ENCODE measurements around the gene ADCY9. TPM values are rescaled to one million over a fixed set of nuclear protein-coding genes. Genes with fewer than 3 reads are reported as not detected.

The ADCY9 gene
- polyA plus RNA-seq, 1 experiment, result 16.0 TPM

GRCh38 chr16:4141604-4142003 lies 25.4 kb upstream of the ADCY9 start:
- no peak for DNase-seq (ENCODE audit: low read depth, low spot score)
- no peak overlapping the region for H3K4me3 ChIP-seq (ENCODE audit: low read depth, low read length)
- POLR2A ChIA-PET, result no interaction called here
- no peak for TF ChIP-seq CTCF (IDR thresholded peaks at IDR 0.05; ENCODE audit: low read depth, low read length)
- CTCF ChIA-PET, result no interaction called here
- peaks cover 8% of the 10 kb centered on the region for H3K9me3 ChIP-seq (ENCODE audit: control insufficient read depth, insufficient read depth, low read length)
- no peaks in the 10 kb centered on the region for H3K27me3 ChIP-seq (ENCODE audit: control insufficient read depth, insufficient read depth, low read length)
- H3K27ac ChIP-seq (ENCODE audit: low read depth, low read length), result no peak overlapping the region

DNA sequence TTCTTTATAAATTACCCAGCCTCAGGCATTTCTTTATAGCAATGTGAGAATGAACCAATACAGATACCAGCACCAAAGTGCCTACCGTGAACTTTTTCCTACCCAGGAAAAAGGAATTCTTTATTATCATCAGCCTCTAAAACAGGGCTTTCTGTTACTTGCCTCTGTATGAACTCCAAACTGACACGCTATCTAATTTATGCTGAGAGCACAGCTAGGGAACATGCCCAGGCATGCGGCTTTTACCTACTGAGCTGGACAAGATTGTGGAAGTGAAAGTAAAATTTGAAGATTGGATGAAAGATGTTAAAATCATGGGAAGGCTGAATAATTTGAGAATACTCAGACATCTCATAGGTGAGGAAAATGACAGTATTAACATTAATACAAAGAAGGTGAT lies 24.4 kb upstream of the ADCY9 start:
- peaks cover 2% of the 10 kb centered on the region for H3K27me3 ChIP-seq (ENCODE audit: control insufficient read depth, insufficient read depth, low read length)
- no peak overlapping the region for H3K27ac ChIP-seq (ENCODE audit: low read depth, low read length)
- H3K4me3 ChIP-seq (ENCODE audit: low read depth, low read length), result no peak overlapping the region
- POLR2A ChIA-PET, result no interaction called here
- CTCF ChIA-PET, result interaction anchor here (0.6 kb wide), 1 partner anchor 35 kb away, joined by 5 read pairs; no protein-coding TSS in a partner anchor
- TF ChIP-seq CTCF (IDR thresholded peaks at IDR 0.05; ENCODE audit: low read depth, low read length), result no peak
- peaks cover 8% of the 10 kb centered on the region for H3K9me3 ChIP-seq (ENCODE audit: control insufficient read depth, insufficient read depth, low read length)
- peak; percentile 21 for DNase-seq (ENCODE audit: low read depth, low spot score)

GRCh38 chr16:4139968-4140367 lies 23.7 kb upstream of the ADCY9 start:
- ChIA-PET POLR2A (no interaction called here), CTCF (no interaction called here)
- DNase-seq (ENCODE audit: low read depth, low spot score), result no peak

DNA sequence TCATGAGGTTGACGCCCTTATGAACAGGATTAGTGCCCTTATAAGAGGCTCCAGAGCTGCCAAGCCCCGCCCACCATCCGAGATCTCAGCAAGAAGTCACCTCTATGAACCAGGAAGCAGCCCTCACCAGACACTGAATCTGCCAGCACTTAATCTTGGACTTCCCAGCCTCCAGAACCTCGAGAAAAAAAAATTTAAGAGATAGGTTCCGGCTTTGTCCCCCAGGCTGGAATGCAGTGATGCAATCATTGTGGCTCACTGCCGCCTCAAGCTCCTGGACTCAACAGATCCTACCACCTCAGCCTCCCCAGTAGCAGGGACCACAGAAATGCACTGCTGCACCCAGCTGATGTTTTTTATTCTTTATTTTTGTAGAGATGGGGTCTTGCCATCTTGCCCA lies 22.5 kb upstream of the ADCY9 start:
- H3K27ac ChIP-seq (ENCODE audit: low read depth, low read length), result no peak overlapping the region
- no peak for TF ChIP-seq CTCF (IDR thresholded peaks at IDR 0.05; ENCODE audit: low read depth, low read length)
- H3K27me3 ChIP-seq (ENCODE audit: control insufficient read depth, insufficient read depth, low read length), result peaks cover 2% of the 10 kb centered on the region
- peaks cover 8% of the 10 kb centered on the region for H3K9me3 ChIP-seq (ENCODE audit: control insufficient read depth, insufficient read depth, low read length)
- H3K4me3 ChIP-seq (ENCODE audit: low read depth, low read length), result no peak overlapping the region
- CTCF ChIA-PET, result no interaction called here
- POLR2A ChIA-PET, result no interaction called here
- no peak for DNase-seq (ENCODE audit: low read depth, low spot score)

More at GRCh38 chr16:4139968-4140367, 23.7 kb upstream of the ADCY9 start:
- Histone ChIP-seq H3K27me3 (ENCODE audit: control insufficient read depth, insufficient read depth, low read length) (peaks cover 2% of the 10 kb centered on the region), H3K27ac (ENCODE audit: low read depth, low read length) (no peak overlapping the region), H3K9me3 (ENCODE audit: control insufficient read depth, insufficient read depth, low read length) (peaks cover 8% of the 10 kb centered on the region), H3K4me3 (ENCODE audit: low read depth, low read length) (no peak overlapping the region)
- TF ChIP-seq CTCF (IDR thresholded peaks at IDR 0.05; ENCODE audit: low read depth, low read length), result no peak

DNA sequence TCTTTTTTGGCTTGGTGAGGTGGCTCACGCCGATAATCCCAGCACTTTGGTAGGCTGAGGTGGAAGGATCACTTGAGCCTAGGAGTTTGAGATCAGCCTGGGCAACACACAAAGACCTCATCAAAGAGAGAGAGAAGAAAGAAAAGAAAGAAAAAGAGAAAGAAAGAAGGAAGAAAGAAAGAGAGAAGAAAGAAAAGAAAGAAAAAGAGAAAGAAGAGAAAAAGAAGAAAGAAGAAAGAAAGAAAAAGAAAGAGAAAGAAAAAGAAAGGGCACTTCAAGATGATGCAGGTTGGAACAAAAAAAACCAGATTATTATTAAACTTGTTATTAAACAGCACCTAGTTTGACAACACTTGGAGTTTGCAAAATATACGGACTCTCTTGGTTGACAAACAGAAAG lies 21.2 kb upstream of the ADCY9 start:
- Histone ChIP-seq H3K9me3 (ENCODE audit: control insufficient read depth, insufficient read depth, low read length) (peaks cover 8% of the 10 kb centered on the region), H3K27me3 (ENCODE audit: control insufficient read depth, insufficient read depth, low read length) (peaks cover 2% of the 10 kb centered on the region), H3K4me3 (ENCODE audit: low read depth, low read length) (no peak overlapping the region), H3K27ac (ENCODE audit: low read depth, low read length) (no peak overlapping the region)
- ChIA-PET CTCF (no interaction called here), POLR2A (no interaction called here)
- no peak for TF ChIP-seq CTCF (IDR thresholded peaks at IDR 0.05; ENCODE audit: low read depth, low read length)
- DNase-seq (ENCODE audit: low read depth, low spot score), result no peak

Data from AG04450 (cell line).